Brain microvascular endothelial cell (primary cell): ENCODE results near the gene RPSA.

Source experiments
- DNase-seq: peaks from one replicate; pipeline ENCODE4 v3.0.0-alpha.2; 2020
- H3K27ac ChIP-seq: fragments of 250-450 bp; sonication (Bioruptor Pico); 2 replicates; pipeline ENCODE4 v1.5.1; 2020; ENCODE audit warnings: mild to moderate bottlenecking, moderate library complexity
- H3K27me3 ChIP-seq: fragments of 250-450 bp; sonication (Bioruptor Pico); replicated peaks from 2 replicates; pipeline ENCODE4 v1.5.1; 2020; ENCODE audit warnings: mild to moderate bottlenecking
- H3K36me3 ChIP-seq: fragments of 250-450 bp; sonication (Bioruptor Pico); replicated peaks from 2 replicates; pipeline ENCODE4 v1.5.1; 2020; ENCODE audit warnings: mild to moderate bottlenecking
- H3K4me3 ChIP-seq: 2 replicates; pipeline ENCODE4 v1.5.1; 2011; ENCODE audit warnings: low read depth, mild to moderate bottlenecking, control low read depth, low read length, moderate library complexity
- CTCF ChIP-seq: IDR thresholded peaks from 2 replicates; pipeline ENCODE4 v1.5.1; 2011; ENCODE audit warnings: low read depth, mild to moderate bottlenecking, moderate library complexity, low read length, control low read depth, inconsistent platforms; ENCODE audit errors: missing control alignments
- in situ Hi-C: cut with HindIII; loops from 2 replicates; pipeline ENCODE4 v1.10.0; 2017; ENCODE audit warnings: low sequenced_read_pairs, low pct_ligation_motif_present

The RPSA gene

GRCh38 chr3:39445927-39446326, 39.4 kb downstream of the RPSA start:
- Histone ChIP-seq H3K36me3 (no peaks in the 10 kb centered on the region), H3K27ac (no peak overlapping the region), H3K27me3 (no peaks in the 10 kb centered on the region), H3K4me3 (no peak overlapping the region)
- TF ChIP-seq CTCF, result no peak
- DNase-seq, result no peak
- in situ Hi-C loops, result no loop called here

- no peaks in the 10 kb centered on the region for H3K27me3 ChIP-seq
- no peak overlapping the region for H3K4me3 ChIP-seq
- H3K27ac ChIP-seq, result no peak overlapping the region
- no peaks in the 10 kb centered on the region for H3K36me3 ChIP-seq
- DNase-seq, result no peak
- TF ChIP-seq CTCF, result no peak
- in situ Hi-C loops, result no loop called here
Observed at GRCh38 chr3:39446444-39446843, 39.9 kb downstream of the RPSA start.

- TF ChIP-seq CTCF, result peak; percentile 91
- Histone ChIP-seq H3K36me3 (no peaks in the 10 kb centered on the region), H3K27me3 (no peaks in the 10 kb centered on the region), H3K4me3 (no peak overlapping the region), H3K27ac (no peak overlapping the region)
- in situ Hi-C loops, result no loop called here
- DNase-seq, result peak; percentile 84
Observed at GRCh38 chr3:39447637-39448483, 41.3 kb downstream of the RPSA start.

GRCh38 chr3:39448506-39449233, 42.1 kb downstream of the RPSA start:
- no peaks in the 10 kb centered on the region for H3K27me3 ChIP-seq
- H3K36me3 ChIP-seq, result no peaks in the 10 kb centered on the region
- in situ Hi-C loops, result no loop called here
- no peak overlapping the region for H3K4me3 ChIP-seq
- no peak for TF ChIP-seq CTCF
- no peak overlapping the region for H3K27ac ChIP-seq
- DNase-seq, result no peak

- Histone ChIP-seq H3K36me3 (no peaks in the 10 kb centered on the region), H3K4me3 (no peak overlapping the region), H3K27me3 (no peaks in the 10 kb centered on the region), H3K27ac (no peak overlapping the region)
- DNase-seq, result no peak
- in situ Hi-C loops, result no loop called here
- no peak for TF ChIP-seq CTCF
Observed at GRCh38 chr3:39449796-39450195, 43.3 kb downstream of the RPSA start.
